Measurements from ENCODE around the gene DUSP1. TPM values are rescaled to one million over a fixed set of nuclear protein-coding genes. Genes with fewer than 3 reads are reported as not detected.
"Not testable (repeated sequence)": the region's sequence is repeated elsewhere in the genome, so short reads cannot be mapped to it uniquely, and the experiment has no call there.

Gene DUSP1
- total RNA-seq, 1 donor from 2014 or later, result 2,876 TPM

GRCh38 chr5:172816925-172817562 is 46.0 kb upstream of the DUSP1 start:
- H3K27me3 ChIP-seq, result no peaks in the 10 kb centered on the region
- no peak for TF ChIP-seq POLR2A (IDR thresholded peaks at IDR 0.05)
- TF ChIP-seq, protein P1, sequence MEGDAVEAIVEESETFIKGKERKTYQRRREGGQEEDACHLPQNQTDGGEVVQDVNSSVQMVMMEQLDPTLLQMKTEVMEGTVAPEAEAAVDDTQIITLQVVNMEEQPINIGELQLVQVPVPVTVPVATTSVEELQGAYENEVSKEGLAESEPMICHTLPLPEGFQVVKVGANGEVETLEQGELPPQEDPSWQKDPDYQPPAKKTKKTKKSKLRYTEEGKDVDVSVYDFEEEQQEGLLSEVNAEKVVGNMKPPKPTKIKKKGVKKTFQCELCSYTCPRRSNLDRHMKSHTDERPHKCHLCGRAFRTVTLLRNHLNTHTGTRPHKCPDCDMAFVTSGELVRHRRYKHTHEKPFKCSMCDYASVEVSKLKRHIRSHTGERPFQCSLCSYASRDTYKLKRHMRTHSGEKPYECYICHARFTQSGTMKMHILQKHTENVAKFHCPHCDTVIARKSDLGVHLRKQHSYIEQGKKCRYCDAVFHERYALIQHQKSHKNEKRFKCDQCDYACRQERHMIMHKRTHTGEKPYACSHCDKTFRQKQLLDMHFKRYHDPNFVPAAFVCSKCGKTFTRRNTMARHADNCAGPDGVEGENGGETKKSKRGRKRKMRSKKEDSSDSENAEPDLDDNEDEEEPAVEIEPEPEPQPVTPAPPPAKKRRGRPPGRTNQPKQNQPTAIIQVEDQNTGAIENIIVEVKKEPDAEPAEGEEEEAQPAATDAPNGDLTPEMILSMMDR (IDR thresholded peaks at IDR 0.05), result no peak
- peak in 1 of 2 donors; percentile 61 for TF ChIP-seq POLR2AphosphoS5 (IDR thresholded peaks at IDR 0.05; ENCODE audit: insufficient read depth in 1 of 2, low read depth in 1 of 2)
- no peak overlapping the region for H3K27ac ChIP-seq
- H3K4me1 ChIP-seq, result peaks cover 18% of the 10 kb centered on the region
- DNase-seq (ENCODE audit: extremely low spot score in 2 of 2), result no peak
- no peak overlapping the region for H3K4me3 ChIP-seq
- H3K9me3 ChIP-seq, result no peaks in the 10 kb centered on the region
- intact Hi-C loops (cut with DNase I), result no loop called here
- H3K36me3 ChIP-seq, result no peaks in the 10 kb centered on the region

DNA sequence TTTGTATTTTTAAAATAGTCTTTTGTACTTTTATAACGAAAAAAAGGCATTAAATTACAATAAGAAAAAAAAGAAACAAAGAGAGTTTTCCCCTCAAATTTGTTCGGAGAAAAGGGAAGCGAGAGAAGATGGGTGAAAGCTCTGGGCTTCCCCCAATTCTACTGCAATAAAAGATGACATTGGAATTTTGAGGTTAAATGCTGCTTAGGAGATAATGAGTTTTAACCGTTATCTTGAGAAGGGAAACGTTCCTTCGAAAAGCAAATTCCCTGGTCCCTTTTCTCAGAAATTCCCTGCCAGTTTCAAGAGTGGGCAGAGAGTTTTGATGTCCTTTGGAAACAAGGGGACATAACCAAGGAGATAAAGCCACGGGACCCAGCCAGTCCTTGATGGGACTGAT is 44.6 kb upstream of the DUSP1 start:
- DNase-seq (ENCODE audit: extremely low spot score in 2 of 2), result no peak
- Histone ChIP-seq H3K9me3 (no peaks in the 10 kb centered on the region), H3K36me3 (no peaks in the 10 kb centered on the region), H3K27ac (no peak overlapping the region), H3K4me3 (no peak overlapping the region), H3K27me3 (no peaks in the 10 kb centered on the region), H3K4me1 (peaks cover 18% of the 10 kb centered on the region)
- intact Hi-C loops (cut with DNase I), result no loop called here
- TF ChIP-seq, protein P1 (IDR thresholded peaks at IDR 0.05), result no peak

GRCh38 chr5:172810996-172811395 is 40.0 kb upstream of the DUSP1 start:
- DNase-seq (ENCODE audit: extremely low spot score in 2 of 2); H3K36me3 ChIP-seq; H3K4me3 ChIP-seq; intact Hi-C loops (cut with DNase I); H3K9me3 ChIP-seq; H3K27me3 ChIP-seq; H3K27ac ChIP-seq: not testable (repeated sequence)
- H3K4me1 ChIP-seq, result peaks cover 11% of the 10 kb centered on the region

GRCh38 chr5:172809774-172810173 is 38.8 kb upstream of the DUSP1 start:
- intact Hi-C loops (cut with DNase I), result no loop called here
- TF ChIP-seq, protein P1 (IDR thresholded peaks at IDR 0.05), result no peak
- no peak for TF ChIP-seq POLR2A (IDR thresholded peaks at IDR 0.05)
- no peak for TF ChIP-seq POLR2AphosphoS5 (IDR thresholded peaks at IDR 0.05; ENCODE audit: insufficient read depth in 1 of 2, low read depth in 1 of 2)
- Histone ChIP-seq H3K4me3 (no peak overlapping the region), H3K27ac (no peak overlapping the region), H3K9me3 (peaks cover 3% of the 10 kb centered on the region), H3K27me3 (no peaks in the 10 kb centered on the region), H3K4me1 (peaks cover 11% of the 10 kb centered on the region), H3K36me3 (no peaks in the 10 kb centered on the region)
- DNase-seq (ENCODE audit: extremely low spot score in 2 of 2), result no peak

DNA sequence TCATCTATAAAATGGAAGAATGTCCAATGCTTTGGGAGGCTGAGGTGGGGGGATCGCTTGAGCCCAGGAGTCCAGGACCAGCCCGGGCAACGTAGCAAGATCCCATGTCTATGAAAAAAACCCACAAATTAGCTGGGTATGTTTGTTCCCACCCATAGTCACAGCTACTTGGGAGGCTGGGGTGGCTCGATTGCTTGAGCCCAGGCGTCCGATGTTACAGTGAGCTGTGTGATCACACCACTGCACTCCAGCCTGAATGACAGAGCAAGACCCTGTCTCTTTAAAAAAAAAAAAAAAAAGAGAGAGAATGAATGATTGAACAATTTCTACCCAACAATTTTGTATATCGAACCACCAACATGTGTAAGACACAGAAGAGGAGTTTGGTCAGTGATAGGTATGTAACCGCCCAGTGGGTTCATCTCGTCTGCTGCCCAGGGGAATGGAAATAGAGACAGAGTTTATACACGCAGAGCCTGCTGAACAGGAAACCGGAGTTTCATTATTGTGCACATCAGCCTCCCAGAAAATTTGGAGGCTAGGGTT is 36.8 kb upstream of the DUSP1 start:
- intact Hi-C loops (cut with DNase I), result no loop called here
- TF ChIP-seq, protein P1 (IDR thresholded peaks at IDR 0.05), result no peak
- TF ChIP-seq POLR2AphosphoS5 (IDR thresholded peaks at IDR 0.05; ENCODE audit: insufficient read depth in 1 of 2, low read depth in 1 of 2), result no peak
- no peak for TF ChIP-seq POLR2A (IDR thresholded peaks at IDR 0.05)
- Histone ChIP-seq H3K36me3 (no peaks in the 10 kb centered on the region), H3K4me3 (peak overlapping the region in 1 of 2 donors; percentile 16), H3K27me3 (no peaks in the 10 kb centered on the region), H3K4me1 (peaks cover 11% of the 10 kb centered on the region), H3K27ac (peak overlapping the region; percentile 64), H3K9me3 (peaks cover 3% of the 10 kb centered on the region)
- no peak for DNase-seq (ENCODE audit: extremely low spot score in 2 of 2)

Measured in vagina (tissue), 2 donors.